CD4-positive, alpha-beta T cell treated with Interleukin-10 for 1 hour (primary cell): ENCODE data around the gene TMOD3.
A peak's percentile ranks its signal among the peaks of the same experiment; 100 is the strongest.

Experiments used
- DNase-seq: peaks from one replicate; pipeline ENCODE4 v3.0.0-alpha.2; 2020

TMOD3 gene

GRCh38 chr15:51828621-51829375 lies 655 bp upstream of the TMOD3 start:
- no peak for DNase-seq

GRCh38 chr15:51830276-51830806 lies 888 bp downstream of the TMOD3 start:
- peak; percentile 16 for DNase-seq

GRCh38 chr15:51833772-51834171 lies 4.3 kb downstream of the TMOD3 start:
- DNase-seq: no peak

GRCh38 chr15:51837792-51838251 lies 8.4 kb downstream of the TMOD3 start:
- no peak for DNase-seq

GRCh38 chr15:51838270-51838669 lies 8.8 kb downstream of the TMOD3 start:
- no peak for DNase-seq

- no peak for DNase-seq
These were observed 11.2 kb downstream of the TMOD3 start for GRCh38 chr15:51840692-51841091.

- DNase-seq: no peak
These were observed 12.1 kb downstream of the TMOD3 start for GRCh38 chr15:51841406-51842040.

GRCh38 chr15:51842265-51842664 lies 12.8 kb downstream of the TMOD3 start:
- DNase-seq: no peak

GRCh38 chr15:51842852-51843737 lies 13.6 kb downstream of the TMOD3 start:
- DNase-seq: no peak

GRCh38 chr15:51844747-51845426 lies 15.4 kb downstream of the TMOD3 start:
- DNase-seq: no peak

- DNase-seq: no peak
These were observed 16.6 kb downstream of the TMOD3 start for GRCh38 chr15:51846066-51846462.

- DNase-seq: no peak
These were observed 17.2 kb downstream of the TMOD3 start for GRCh38 chr15:51846463-51847230.

- DNase-seq: no peak
These were observed 19.4 kb downstream of the TMOD3 start for GRCh38 chr15:51848811-51849210.

- no peak for DNase-seq
These were observed 20.4 kb downstream of the TMOD3 start for GRCh38 chr15:51849860-51850259.

GRCh38 chr15:51853998-51854397 lies 24.5 kb downstream of the TMOD3 start:
- no peak for DNase-seq

- DNase-seq: no peak
These were observed 26.2 kb downstream of the TMOD3 start for GRCh38 chr15:51855612-51856011.

GRCh38 chr15:51856714-51857380 lies 27.4 kb downstream of the TMOD3 start:
- DNase-seq: no peak

GRCh38 chr15:51861557-51862359 lies 32.3 kb downstream of the TMOD3 start:
- peak; percentile 72 for DNase-seq

GRCh38 chr15:51863131-51863530 lies 33.7 kb downstream of the TMOD3 start:
- DNase-seq: no peak

GRCh38 chr15:51864408-51865056 lies 35.1 kb downstream of the TMOD3 start:
- no peak for DNase-seq
